ENCODE data around the gene SFTA2. TPM values are rescaled to one million over a fixed set of nuclear protein-coding genes. Genes with fewer than 3 reads are reported as not detected.

SFTA2 gene
- polyA plus RNA-seq, 3 donors = not detected

GRCh38 chr6:30945281-30945680 lies 13.3 kb upstream of the SFTA2 start:
- no peak for DNase-seq
- Histone ChIP-seq H3K36me3 (replicated peaks in 1 of 2; ENCODE audit: control insufficient read depth in 1 of 2, insufficient read depth in 2 of 2, low read length in 2 of 2) (no peaks in the 10 kb centered on the region), H4K20me1 (ENCODE audit: insufficient read depth, low read length) (no peaks in the 10 kb centered on the region), H3K27me3 (ENCODE audit: control insufficient read depth in 2 of 2, insufficient read depth in 2 of 2, low read length in 2 of 2) (peaks cover 7 to 16% of the 10 kb centered on the region in 2 donors), H3K79me2 (ENCODE audit: insufficient read depth, low read length) (no peaks in the 10 kb centered on the region), H2AFZ (ENCODE audit: insufficient read depth, low read depth, low read length, poor library complexity, severe bottlenecking) (no peak overlapping the region), H3K9ac (ENCODE audit: insufficient read depth, low read length, poor library complexity, severe bottlenecking) (no peak overlapping the region), H3K27ac (ENCODE audit: low read depth in 1 of 2, low read length in 2 of 2) (no peak overlapping the region), H3K4me1 (ENCODE audit: control insufficient read depth in 1 of 2, insufficient read depth in 2 of 2, low read length in 2 of 2) (no peaks in the 10 kb centered on the region), H3K9me3 (replicated peaks in 1 of 2; ENCODE audit: control insufficient read depth in 1 of 2, insufficient read depth in 1 of 2, low read length in 2 of 2) (no peaks in the 10 kb centered on the region), H3K4me3 (replicated peaks in 1 of 3; ENCODE audit: low read depth in 2 of 3, low read length in 3 of 3) (no peak overlapping the region), H3K4me2 (replicated peaks; ENCODE audit: extremely low read depth, low read length, poor library complexity, severe bottlenecking) (no peak overlapping the region)
- no peak overlapping the region for H3K27ac Mint-ChIP-seq
- TF ChIP-seq CTCF (IDR thresholded peaks at IDR 0.05) = no peak
- 100% methylated on average over 2 of the region's 5 CpGs for WGBS (ENCODE audit: insufficient coverage)
- no peak overlapping the region for H3K4me3 Mint-ChIP-seq
- intact Hi-C loops (cut with micrococcal nuclease) = no loop called here
- peaks cover 4% of the 10 kb centered on the region for H3K4me1 Mint-ChIP-seq
- peaks cover 0 to 6% (median 3%) of the 10 kb centered on the region in 7 donors for H3K9me3 Mint-ChIP-seq
- H3K27me3 Mint-ChIP-seq (ENCODE audit: low read depth in 3 of 3) = peaks cover 29 to 59% (median 31%) of the 10 kb centered on the region in 3 donors
- H3K36me3 Mint-ChIP-seq = no peaks in the 10 kb centered on the region

- Mint-ChIP-seq H3K27me3 (ENCODE audit: low read depth in 3 of 3) (peaks cover 29 to 57% (median 30%) of the 10 kb centered on the region in 3 donors), H3K36me3 (no peaks in the 10 kb centered on the region), H3K27ac (no peak overlapping the region), H3K4me1 (peaks cover 4% of the 10 kb centered on the region), H3K4me3 (no peak overlapping the region), H3K9me3 (peaks cover 0 to 4% (median 0%) of the 10 kb centered on the region in 7 donors)
- no peaks in the 10 kb centered on the region for H3K4me1 ChIP-seq (ENCODE audit: control insufficient read depth in 1 of 2, insufficient read depth in 2 of 2, low read length in 2 of 2)
- no peaks in the 10 kb centered on the region for H4K20me1 ChIP-seq (ENCODE audit: insufficient read depth, low read length)
- H3K4me2 ChIP-seq (replicated peaks; ENCODE audit: extremely low read depth, low read length, poor library complexity, severe bottlenecking) = no peak overlapping the region
- DNase-seq = no peak
- H3K9ac ChIP-seq (ENCODE audit: insufficient read depth, low read length, poor library complexity, severe bottlenecking) = no peak overlapping the region
- no peaks in the 10 kb centered on the region for H3K9me3 ChIP-seq (replicated peaks in 1 of 2; ENCODE audit: control insufficient read depth in 1 of 2, insufficient read depth in 1 of 2, low read length in 2 of 2)
- H3K27ac ChIP-seq (ENCODE audit: low read depth in 1 of 2, low read length in 2 of 2) = no peak overlapping the region
- TF ChIP-seq CTCF (IDR thresholded peaks at IDR 0.05) = no peak
- H3K27me3 ChIP-seq (ENCODE audit: control insufficient read depth in 2 of 2, insufficient read depth in 2 of 2, low read length in 2 of 2) = peaks cover 7 to 16% of the 10 kb centered on the region in 2 donors
- intact Hi-C loops (cut with micrococcal nuclease) = no loop called here
- WGBS (ENCODE audit: insufficient coverage) = no CpG with 5 or more reads among the region's 4 CpGs
- no peak overlapping the region for H3K4me3 ChIP-seq (replicated peaks in 1 of 3; ENCODE audit: low read depth in 2 of 3, low read length in 3 of 3)
- no peaks in the 10 kb centered on the region for H3K79me2 ChIP-seq (ENCODE audit: insufficient read depth, low read length)
- no peaks in the 10 kb centered on the region for H3K36me3 ChIP-seq (replicated peaks in 1 of 2; ENCODE audit: control insufficient read depth in 1 of 2, insufficient read depth in 2 of 2, low read length in 2 of 2)
- H2AFZ ChIP-seq (ENCODE audit: insufficient read depth, low read depth, low read length, poor library complexity, severe bottlenecking) = no peak overlapping the region
These were observed 12.1 kb upstream of the SFTA2 start for GRCh38 chr6:30944051-30944450.
